SK-N-SH treated with all-trans-retinoic acid at 6 μM for 48 hours (cell line): ENCODE measurements around the gene RBM42.

ENCODE experiments used
- CSRNP3 ChIP-seq: fragments of 250-450 bp; sonication (Bioruptor Pico); IDR thresholded peaks from 2 replicates; pipeline ENCODE4 v1.5.1; 2021; ENCODE audit warnings: mild to moderate bottlenecking, moderate library complexity
- POU6F1 ChIP-seq: fragments of 250-450 bp; sonication (Bioruptor Pico); IDR thresholded peaks from 2 replicates; pipeline ENCODE4 v1.8.0; 2021; ENCODE audit warnings: low read depth, mild to moderate bottlenecking, moderate library complexity, borderline replicate concordance
- TCF4 ChIP-seq: fragments of 250-450 bp; sonication (Bioruptor Pico); IDR thresholded peaks from 2 replicates; pipeline ENCODE4 v1.8.0; 2021; ENCODE audit warnings: mild to moderate bottlenecking, moderate library complexity, borderline replicate concordance
- ZC3H10 ChIP-seq: fragments of 250-450 bp; sonication (Bioruptor Pico); IDR thresholded peaks from 2 replicates; pipeline ENCODE4 v1.5.1; 2021; ENCODE audit warnings: mild to moderate bottlenecking, moderate library complexity
- ZNF565 ChIP-seq: fragments of 450-650 bp; formaldehyde crosslinking; conservative IDR thresholded peaks from 2 replicates; pipeline ENCODE4 v1.5.0; 2020; ENCODE audit warnings: low read depth, mild to moderate bottlenecking, moderate library complexity
- TF ChIP-seq, protein P1 (sequence below): fragments of 250-450 bp; sonication (Bioruptor Pico); IDR thresholded peaks from 2 replicates; pipeline ENCODE4 v1.5.1; 2020; ENCODE audit warnings: low read depth, mild to moderate bottlenecking, moderate library complexity
- TF ChIP-seq, protein P2 (sequence below): fragments of 250-450 bp; sonication (Bioruptor Pico); IDR thresholded peaks from 2 replicates; pipeline ENCODE4 v1.5.0; 2020; ENCODE audit warnings: mild to moderate bottlenecking, moderate library complexity
- TF ChIP-seq, protein P3 (sequence below): fragments of 250-450 bp; sonication (Bioruptor Pico); IDR thresholded peaks from 2 replicates; pipeline ENCODE4 v1.8.0; 2020; ENCODE audit warnings: mild to moderate bottlenecking, moderate library complexity, borderline replicate concordance

DNA sequence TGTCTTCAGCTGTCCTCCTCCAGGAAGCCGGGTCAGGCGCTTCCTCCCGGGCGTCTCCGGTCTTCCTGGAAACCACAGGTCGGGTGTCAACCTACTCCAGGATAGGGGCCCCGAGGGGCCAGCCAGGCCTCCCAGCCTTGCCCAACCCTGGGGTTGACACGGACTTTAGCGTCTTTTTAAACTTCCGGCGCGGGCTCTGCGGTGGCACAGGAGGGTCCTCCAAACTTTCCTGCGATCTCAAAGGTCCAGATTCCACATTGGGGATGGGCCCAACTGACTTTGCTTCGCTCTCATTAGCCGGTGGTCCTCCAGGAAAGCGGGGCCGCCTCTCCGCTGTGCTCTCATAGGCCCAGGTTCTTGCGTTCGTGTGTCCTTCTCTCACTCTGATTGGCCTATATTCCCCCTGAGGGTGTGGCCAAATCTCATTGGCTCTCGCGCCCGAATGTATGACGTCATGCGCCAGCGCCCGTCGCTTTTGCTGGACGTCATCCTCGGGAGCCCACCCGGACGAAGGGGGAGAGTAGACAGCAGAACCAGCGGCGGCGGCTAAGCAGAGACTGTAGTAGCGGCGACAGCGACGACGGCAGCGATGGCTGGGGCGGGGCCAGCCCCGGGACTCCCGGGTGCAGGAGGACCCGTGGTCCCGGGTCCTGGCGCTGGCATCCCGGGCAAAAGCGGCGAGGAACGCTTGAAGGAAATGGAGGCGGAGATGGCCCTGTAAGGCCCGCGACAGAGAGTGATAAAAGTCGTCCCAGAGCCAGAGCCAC lies at the start of gene RBM42:
- TF ChIP-seq ZC3H10 (CRISPR knock-in tag) (no peak), TCF4 (no peak), CSRNP3 (CRISPR knock-in tag) (no peak), POU6F1 (CRISPR knock-in tag) (no peak), ZNF565 (CRISPR knock-in tag) (peak; percentile 90; the same call in 1 of the 2 replicates)
- TF ChIP-seq, protein P1, sequence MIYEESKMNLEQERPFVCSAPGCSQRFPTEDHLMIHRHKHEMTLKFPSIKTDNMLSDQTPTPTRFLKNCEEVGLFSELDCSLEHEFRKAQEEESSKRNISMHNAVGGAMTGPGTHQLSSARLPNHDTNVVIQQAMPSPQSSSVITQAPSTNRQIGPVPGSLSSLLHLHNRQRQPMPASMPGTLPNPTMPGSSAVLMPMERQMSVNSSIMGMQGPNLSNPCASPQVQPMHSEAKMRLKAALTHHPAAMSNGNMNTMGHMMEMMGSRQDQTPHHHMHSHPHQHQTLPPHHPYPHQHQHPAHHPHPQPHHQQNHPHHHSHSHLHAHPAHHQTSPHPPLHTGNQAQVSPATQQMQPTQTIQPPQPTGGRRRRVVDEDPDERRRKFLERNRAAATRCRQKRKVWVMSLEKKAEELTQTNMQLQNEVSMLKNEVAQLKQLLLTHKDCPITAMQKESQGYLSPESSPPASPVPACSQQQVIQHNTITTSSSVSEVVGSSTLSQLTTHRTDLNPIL (CRISPR knock-in tag) = peak; percentile 61; the same call in 1 of the 2 replicates
- TF ChIP-seq, protein P2, sequence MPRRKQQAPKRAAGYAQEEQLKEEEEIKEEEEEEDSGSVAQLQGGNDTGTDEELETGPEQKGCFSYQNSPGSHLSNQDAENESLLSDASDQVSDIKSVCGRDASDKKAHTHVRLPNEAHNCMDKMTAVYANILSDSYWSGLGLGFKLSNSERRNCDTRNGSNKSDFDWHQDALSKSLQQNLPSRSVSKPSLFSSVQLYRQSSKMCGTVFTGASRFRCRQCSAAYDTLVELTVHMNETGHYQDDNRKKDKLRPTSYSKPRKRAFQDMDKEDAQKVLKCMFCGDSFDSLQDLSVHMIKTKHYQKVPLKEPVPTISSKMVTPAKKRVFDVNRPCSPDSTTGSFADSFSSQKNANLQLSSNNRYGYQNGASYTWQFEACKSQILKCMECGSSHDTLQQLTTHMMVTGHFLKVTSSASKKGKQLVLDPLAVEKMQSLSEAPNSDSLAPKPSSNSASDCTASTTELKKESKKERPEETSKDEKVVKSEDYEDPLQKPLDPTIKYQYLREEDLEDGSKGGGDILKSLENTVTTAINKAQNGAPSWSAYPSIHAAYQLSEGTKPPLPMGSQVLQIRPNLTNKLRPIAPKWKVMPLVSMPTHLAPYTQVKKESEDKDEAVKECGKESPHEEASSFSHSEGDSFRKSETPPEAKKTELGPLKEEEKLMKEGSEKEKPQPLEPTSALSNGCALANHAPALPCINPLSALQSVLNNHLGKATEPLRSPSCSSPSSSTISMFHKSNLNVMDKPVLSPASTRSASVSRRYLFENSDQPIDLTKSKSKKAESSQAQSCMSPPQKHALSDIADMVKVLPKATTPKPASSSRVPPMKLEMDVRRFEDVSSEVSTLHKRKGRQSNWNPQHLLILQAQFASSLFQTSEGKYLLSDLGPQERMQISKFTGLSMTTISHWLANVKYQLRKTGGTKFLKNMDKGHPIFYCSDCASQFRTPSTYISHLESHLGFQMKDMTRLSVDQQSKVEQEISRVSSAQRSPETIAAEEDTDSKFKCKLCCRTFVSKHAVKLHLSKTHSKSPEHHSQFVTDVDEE (CRISPR knock-in tag) = peak; percentile 65; the same call in 1 of the 2 replicates
- TF ChIP-seq, protein P3, sequence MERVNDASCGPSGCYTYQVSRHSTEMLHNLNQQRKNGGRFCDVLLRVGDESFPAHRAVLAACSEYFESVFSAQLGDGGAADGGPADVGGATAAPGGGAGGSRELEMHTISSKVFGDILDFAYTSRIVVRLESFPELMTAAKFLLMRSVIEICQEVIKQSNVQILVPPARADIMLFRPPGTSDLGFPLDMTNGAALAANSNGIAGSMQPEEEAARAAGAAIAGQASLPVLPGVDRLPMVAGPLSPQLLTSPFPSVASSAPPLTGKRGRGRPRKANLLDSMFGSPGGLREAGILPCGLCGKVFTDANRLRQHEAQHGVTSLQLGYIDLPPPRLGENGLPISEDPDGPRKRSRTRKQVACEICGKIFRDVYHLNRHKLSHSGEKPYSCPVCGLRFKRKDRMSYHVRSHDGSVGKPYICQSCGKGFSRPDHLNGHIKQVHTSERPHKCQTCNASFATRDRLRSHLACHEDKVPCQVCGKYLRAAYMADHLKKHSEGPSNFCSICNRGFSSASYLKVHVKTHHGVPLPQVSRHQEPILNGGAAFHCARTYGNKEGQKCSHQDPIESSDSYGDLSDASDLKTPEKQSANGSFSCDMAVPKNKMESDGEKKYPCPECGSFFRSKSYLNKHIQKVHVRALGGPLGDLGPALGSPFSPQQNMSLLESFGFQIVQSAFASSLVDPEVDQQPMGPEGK (CRISPR knock-in tag) = no peak
